Measurements from ENCODE around the gene CCDC92B. TPM values are rescaled to one million over a fixed set of nuclear protein-coding genes. Genes with fewer than 3 reads are reported as not detected.

Gene CCDC92B
- total RNA-seq, 4 donors from 2014 or later, result 0.15 to 0.57 (median 0.35) TPM; not detected in 1

DNA sequence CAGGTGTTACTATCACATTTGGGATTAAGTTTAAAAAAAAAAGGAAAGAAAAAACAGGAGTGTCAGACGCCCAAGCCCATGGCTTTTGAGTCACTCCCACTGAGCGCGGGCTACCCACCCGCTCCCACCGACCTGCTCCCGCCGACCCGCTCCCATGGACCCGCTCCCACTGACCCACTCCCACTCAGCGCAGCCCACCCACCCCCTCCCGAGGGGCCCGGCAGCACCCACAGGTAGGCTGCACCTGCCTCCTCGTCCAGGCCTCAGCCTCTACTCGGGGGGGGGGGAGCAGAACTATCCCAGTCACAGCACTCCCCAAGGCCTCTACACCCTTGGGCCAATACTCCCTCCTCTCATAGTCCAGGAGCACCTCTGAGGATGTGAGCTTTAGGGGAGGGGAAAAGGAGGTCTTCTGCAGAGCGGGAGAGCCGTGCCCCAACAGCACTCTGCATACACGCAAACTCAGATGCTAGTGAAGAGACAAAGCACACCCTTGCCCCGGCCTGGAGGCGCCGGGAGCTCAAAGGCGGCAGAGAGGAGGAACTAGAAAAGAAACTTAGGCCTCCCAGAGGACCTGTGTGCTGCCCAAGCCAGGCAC is 40.8 kb downstream of the CCDC92B start:
- Histone ChIP-seq H3K27ac (peak overlapping the region; percentile 91 to 96 (median 92)), H3K36me3 (peaks cover 0 to 27% (median 0%) of the 10 kb centered on the region in 3 donors), H3K4me1 (peaks cover 48 to 85% (median 57%) of the 10 kb centered on the region in 3 donors), H3K27me3 (no peaks in the 10 kb centered on the region), H3K9me3 (no peaks in the 10 kb centered on the region), H3K4me3 (peak overlapping the region; percentile 84 to 99 (median 94))
- WGBS, 2 donors, result 42 to 47% methylated on average over 6 to 11 of the region's 21 CpGs
- DNase-seq, result no peak
- TF ChIP-seq POLR2A (IDR thresholded peaks at IDR 0.05), result no peak
- TF ChIP-seq, protein P1, sequence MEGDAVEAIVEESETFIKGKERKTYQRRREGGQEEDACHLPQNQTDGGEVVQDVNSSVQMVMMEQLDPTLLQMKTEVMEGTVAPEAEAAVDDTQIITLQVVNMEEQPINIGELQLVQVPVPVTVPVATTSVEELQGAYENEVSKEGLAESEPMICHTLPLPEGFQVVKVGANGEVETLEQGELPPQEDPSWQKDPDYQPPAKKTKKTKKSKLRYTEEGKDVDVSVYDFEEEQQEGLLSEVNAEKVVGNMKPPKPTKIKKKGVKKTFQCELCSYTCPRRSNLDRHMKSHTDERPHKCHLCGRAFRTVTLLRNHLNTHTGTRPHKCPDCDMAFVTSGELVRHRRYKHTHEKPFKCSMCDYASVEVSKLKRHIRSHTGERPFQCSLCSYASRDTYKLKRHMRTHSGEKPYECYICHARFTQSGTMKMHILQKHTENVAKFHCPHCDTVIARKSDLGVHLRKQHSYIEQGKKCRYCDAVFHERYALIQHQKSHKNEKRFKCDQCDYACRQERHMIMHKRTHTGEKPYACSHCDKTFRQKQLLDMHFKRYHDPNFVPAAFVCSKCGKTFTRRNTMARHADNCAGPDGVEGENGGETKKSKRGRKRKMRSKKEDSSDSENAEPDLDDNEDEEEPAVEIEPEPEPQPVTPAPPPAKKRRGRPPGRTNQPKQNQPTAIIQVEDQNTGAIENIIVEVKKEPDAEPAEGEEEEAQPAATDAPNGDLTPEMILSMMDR (IDR thresholded peaks at IDR 0.05), result no peak
- intact Hi-C loops (cut with DNase I), result no loop called here

- H3K36me3 ChIP-seq, result peaks cover 6 to 34% (median 6%) of the 10 kb centered on the region in 3 donors
- H3K27me3 ChIP-seq, result no peaks in the 10 kb centered on the region
- H3K4me1 ChIP-seq, result peaks cover 44 to 77% (median 53%) of the 10 kb centered on the region in 3 donors
- DNase-seq, result no peak
- 17 to 45% methylated on average over 2 to 5 of the region's 13 CpGs for WGBS, 2 donors
- intact Hi-C loops (cut with DNase I), result no loop called here
- H3K9me3 ChIP-seq, result no peaks in the 10 kb centered on the region
- peak overlapping the region; percentile 11 to 96 (median 92) for H3K27ac ChIP-seq
- H3K4me3 ChIP-seq, result peak overlapping the region in 3 of 4 donors; percentile 91 to 99 (median 96)
- TF ChIP-seq, protein P1 (IDR thresholded peaks at IDR 0.05), result peak in 2 of 6 experiments; percentile 31 to 45
- no peak for TF ChIP-seq POLR2A (IDR thresholded peaks at IDR 0.05)
These were observed 41.5 kb downstream of the CCDC92B start for GRCh38 chr17:2707721-2708584.

GRCh38 chr17:2706911-2707510 is 42.4 kb downstream of the CCDC92B start:
- peaks cover 12 to 43% (median 16%) of the 10 kb centered on the region in 3 donors for H3K36me3 ChIP-seq
- WGBS, 2 donors, result 41 to 82% methylated on average over 2 to 8 of the region's 21 CpGs
- H3K9me3 ChIP-seq, result no peaks in the 10 kb centered on the region
- peak overlapping the region; percentile 11 to 96 (median 92) for H3K27ac ChIP-seq
- H3K27me3 ChIP-seq, result no peaks in the 10 kb centered on the region
- TF ChIP-seq POLR2A (IDR thresholded peaks at IDR 0.05), result no peak
- TF ChIP-seq, protein P1 (IDR thresholded peaks at IDR 0.05), result no peak
- DNase-seq, result no peak
- H3K4me1 ChIP-seq, result peaks cover 38 to 68% (median 44%) of the 10 kb centered on the region in 3 donors
- intact Hi-C loops (cut with DNase I), result no loop called here
- no peak overlapping the region for H3K4me3 ChIP-seq

DNA sequence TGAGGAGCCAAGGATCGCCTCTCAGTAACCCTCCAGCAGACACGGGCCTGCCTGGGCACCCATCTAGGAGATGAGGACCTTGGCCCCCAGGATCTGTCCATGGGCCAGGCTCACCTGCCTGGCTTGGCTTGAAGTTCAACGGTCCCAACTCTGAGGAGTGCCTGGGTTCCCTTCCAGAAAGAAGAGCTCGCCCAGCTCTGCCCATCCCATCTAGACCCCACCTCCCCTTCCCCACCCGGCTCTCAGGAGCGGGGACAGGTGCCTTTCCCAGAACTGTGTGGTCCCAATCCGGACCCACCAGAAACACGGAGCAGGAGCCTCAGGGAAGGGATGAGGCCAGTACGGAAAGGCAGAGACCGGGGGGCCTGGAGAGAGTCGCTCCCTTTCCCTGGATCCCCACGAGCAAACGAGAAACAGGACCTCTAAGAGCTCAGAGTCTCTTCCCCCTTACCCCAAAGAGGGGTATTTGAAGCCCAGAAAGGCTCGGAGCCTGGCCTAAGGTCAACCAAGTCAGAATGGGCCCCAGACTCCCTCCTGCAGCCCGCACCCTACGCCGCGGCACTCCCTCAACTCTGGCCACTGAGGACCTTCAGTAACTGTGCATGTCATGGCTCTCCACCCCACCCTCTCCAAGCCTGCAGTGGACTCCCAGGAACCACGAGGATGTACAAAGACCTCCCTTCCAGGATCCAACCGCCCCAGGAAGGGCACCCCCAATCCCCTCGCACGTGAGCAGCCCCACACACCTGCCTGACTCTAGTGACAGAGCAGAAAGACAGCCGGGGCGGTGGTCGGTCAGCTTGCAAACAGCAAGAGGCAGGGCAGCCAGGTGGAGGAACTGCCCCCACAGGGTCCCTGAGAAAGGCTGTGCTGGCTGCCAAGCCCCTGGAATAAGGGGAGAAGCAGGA is 43.3 kb downstream of the CCDC92B start:
- peaks cover 20 to 52% (median 25%) of the 10 kb centered on the region in 3 donors for H3K36me3 ChIP-seq
- peaks cover 38 to 66% (median 42%) of the 10 kb centered on the region in 3 donors for H3K4me1 ChIP-seq
- H3K27ac ChIP-seq, result peak overlapping the region in 1 of 4 donors; percentile 96
- TF ChIP-seq, protein P1 (IDR thresholded peaks at IDR 0.05), result no peak
- TF ChIP-seq POLR2A (IDR thresholded peaks at IDR 0.05), result no peak
- H3K27me3 ChIP-seq, result no peaks in the 10 kb centered on the region
- H3K4me3 ChIP-seq, result no peak overlapping the region
- no peaks in the 10 kb centered on the region for H3K9me3 ChIP-seq
- WGBS, 2 donors, result 88 to 92% methylated on average over 5 to 7 of the region's 25 CpGs
- DNase-seq, result no peak
- intact Hi-C loops (cut with DNase I), result no loop called here

Data from esophagus squamous epithelium (tissue), 5 donors.